ENCODE measurements around the gene TBL1XR1.

Gene TBL1XR1

DNA sequence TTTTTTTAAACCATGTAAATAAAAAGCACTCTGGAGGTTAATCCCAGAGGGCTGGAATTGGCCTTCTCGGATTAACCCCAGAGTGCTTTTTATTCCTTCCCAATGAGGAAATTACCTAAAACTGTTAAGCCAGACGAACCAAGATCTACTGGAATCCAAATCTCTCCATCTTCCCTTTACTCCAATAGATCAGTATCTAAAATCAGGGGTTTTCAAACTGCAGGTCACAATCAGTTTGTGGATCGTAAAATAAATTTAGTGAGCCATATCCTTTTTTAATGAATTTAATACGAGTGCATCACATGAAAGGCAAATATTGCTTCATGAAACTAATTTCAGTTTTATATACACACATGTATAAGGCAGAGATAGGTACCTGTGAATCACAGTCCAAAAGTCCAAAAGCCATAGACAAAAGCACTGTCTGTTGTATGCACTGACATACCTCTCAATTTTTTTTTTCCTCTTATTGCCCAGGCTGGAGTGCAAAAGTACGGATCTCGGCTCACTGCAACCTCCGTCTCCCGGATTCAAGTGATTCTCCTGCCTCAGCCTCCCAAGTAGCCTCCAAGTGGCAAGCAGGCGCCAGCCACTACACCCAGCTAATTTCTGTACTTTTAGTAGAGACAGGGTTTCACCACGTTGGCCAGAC is 61.3 kb downstream of the TBL1XR1 start:
- no peaks in the 10 kb centered on the region for H3K36me3 ChIP-seq (ENCODE audit: control insufficient read depth, insufficient read depth, low read length)
- no peaks in the 10 kb centered on the region for H3K27me3 ChIP-seq (ENCODE audit: control insufficient read depth, insufficient read depth, low read length)
- no peak overlapping the region for H3K9ac ChIP-seq (ENCODE audit: low read depth, low read length)
- no peaks in the 10 kb centered on the region for H3K9me3 ChIP-seq (ENCODE audit: control insufficient read depth, insufficient read depth, low read length)
- no peak overlapping the region for H3K4me3 ChIP-seq (ENCODE audit: low read depth, low read length)
- peaks cover 5% of the 10 kb centered on the region for H3K4me1 ChIP-seq (ENCODE audit: control insufficient read depth, insufficient read depth, low read length)

DNA sequence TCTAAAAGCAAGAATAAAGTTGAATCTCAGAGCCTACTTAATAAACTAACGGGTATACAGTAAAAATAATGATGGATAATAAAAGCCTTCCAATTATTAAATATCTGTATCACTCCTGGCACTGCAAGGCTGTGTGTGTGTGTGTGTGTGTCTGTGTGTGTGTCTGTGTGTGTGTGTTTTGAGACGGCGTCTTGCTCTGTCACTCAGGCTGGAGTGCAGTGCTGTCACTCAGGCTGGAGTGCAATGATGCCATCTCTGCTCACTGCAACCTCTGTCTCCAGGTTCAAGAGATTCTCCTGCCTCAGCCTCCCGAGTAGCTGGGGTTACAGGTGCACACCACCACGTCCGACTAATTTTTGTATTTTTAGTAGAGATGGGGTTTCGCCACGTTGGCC is 62.5 kb downstream of the TBL1XR1 start:
- Histone ChIP-seq H3K4me1 (ENCODE audit: control insufficient read depth, insufficient read depth, low read length) (peaks cover 8% of the 10 kb centered on the region), H3K27me3 (ENCODE audit: control insufficient read depth, insufficient read depth, low read length) (no peaks in the 10 kb centered on the region), H3K36me3 (ENCODE audit: control insufficient read depth, insufficient read depth, low read length) (no peaks in the 10 kb centered on the region), H3K9me3 (ENCODE audit: control insufficient read depth, insufficient read depth, low read length) (no peaks in the 10 kb centered on the region), H3K4me3 (ENCODE audit: low read depth, low read length) (no peak overlapping the region), H3K9ac (ENCODE audit: low read depth, low read length) (no peak overlapping the region)

DNA sequence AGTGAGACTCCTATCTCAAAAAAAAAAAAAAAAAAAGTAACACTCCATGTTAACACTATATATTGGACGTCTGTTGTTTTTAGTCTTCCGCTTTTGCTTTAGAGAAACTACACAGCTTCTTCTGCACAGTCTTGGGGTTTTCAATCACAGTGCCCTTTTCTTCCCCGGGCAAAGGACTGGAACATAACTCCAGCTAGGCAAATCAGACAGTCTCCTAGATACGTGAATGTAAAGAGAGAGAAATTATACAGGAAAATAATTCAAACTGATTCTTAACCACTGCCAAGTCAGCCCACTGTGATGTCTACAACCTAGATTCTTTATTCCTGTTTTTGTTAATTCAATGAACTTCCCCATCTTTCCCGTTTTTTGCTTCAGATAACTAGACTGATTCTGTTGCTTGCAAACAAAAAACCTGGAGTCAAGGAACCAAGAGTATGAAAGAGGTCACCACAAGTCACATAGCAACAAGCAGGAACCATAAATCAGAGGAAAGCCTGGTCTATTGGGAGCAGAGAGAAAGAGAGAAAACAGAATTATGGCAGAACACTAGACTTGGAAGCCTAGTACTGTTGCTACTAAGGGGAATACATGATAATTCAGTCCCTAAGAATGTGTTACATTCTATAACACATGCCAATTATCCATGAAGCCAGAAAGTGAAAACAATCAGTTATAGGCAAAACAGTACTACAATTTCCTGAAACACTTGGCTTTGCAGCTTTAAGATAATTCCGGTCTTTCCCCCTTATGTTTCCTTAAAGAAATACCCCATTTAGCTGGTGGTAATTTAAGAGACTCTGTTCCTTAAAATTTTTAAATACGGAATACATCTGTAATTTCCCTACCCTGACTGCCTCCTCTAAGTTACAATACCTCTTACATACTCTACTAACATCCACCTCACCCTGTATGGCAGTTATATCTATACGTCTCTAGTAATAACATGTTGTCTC is 63.1 kb downstream of the TBL1XR1 start:
- no peaks in the 10 kb centered on the region for H3K9me3 ChIP-seq (ENCODE audit: control insufficient read depth, insufficient read depth, low read length)

DNA sequence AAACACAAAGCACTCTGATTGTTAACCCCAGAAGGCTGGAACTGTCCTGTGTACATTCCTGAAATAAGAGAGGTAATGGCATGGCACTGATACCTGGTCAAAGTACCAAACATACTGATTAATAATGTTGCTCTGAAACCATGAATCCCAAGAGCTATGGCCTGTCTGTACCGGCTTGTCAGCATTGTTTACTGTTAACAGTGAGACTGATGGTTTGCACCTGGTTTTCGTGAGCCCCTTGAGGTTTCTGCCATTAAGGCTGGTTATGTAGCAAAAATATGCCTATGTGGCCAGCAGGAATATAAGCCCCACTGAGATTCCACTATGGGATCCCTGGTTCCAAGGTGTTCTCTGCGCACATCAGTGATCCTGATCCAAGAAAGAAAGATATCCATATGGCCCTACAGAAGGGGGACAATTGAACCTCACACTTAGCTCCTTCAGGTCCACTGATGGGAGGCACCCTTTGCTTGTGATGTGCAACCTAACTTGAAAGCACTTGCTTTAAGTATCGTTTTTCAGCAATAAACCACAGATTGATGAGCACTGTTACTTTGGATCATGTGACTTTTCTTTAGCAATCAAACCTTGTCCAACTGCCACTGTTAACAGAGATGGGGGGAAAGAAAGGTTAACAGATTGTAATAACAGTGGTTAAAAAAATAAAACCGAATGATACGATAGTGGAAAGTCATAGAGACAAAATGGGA is 65.2 kb downstream of the TBL1XR1 start:
- H3K27me3 ChIP-seq (ENCODE audit: control insufficient read depth, insufficient read depth, low read length) = no peaks in the 10 kb centered on the region
- no peak overlapping the region for H3K9ac ChIP-seq (ENCODE audit: low read depth, low read length)
- H3K36me3 ChIP-seq (ENCODE audit: control insufficient read depth, insufficient read depth, low read length) = no peaks in the 10 kb centered on the region
- no peak overlapping the region for H3K4me3 ChIP-seq (ENCODE audit: low read depth, low read length)
- H3K9me3 ChIP-seq (ENCODE audit: control insufficient read depth, insufficient read depth, low read length) = no peaks in the 10 kb centered on the region
- peaks cover 8% of the 10 kb centered on the region for H3K4me1 ChIP-seq (ENCODE audit: control insufficient read depth, insufficient read depth, low read length)

More for the DNA sequence above, 63.1 kb downstream of the TBL1XR1 start:
- H3K36me3 ChIP-seq (ENCODE audit: control insufficient read depth, insufficient read depth, low read length) = no peaks in the 10 kb centered on the region
- H3K4me3 ChIP-seq (ENCODE audit: low read depth, low read length) = no peak overlapping the region
- H3K27me3 ChIP-seq (ENCODE audit: control insufficient read depth, insufficient read depth, low read length) = no peaks in the 10 kb centered on the region
- H3K4me1 ChIP-seq (ENCODE audit: control insufficient read depth, insufficient read depth, low read length) = peaks cover 8% of the 10 kb centered on the region
- H3K9ac ChIP-seq (ENCODE audit: low read depth, low read length) = no peak overlapping the region

DNA sequence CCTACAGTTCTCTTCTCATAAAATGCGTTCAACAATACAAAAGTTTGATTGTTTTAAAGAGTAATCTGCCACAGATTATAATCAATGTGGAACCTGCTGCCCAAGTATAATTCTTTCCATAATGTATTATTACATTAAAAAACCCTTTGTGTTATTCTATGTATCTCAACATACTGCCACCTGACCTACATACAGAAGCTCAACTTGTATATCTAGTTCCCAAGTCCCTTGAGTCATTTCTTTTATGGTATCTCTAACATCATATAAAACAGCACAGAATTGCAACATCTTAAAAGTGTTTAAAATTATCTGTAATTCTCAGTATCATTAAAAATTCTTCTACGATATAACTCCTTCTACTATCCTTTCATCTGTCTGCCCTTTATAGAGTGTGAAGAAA is 70.3 kb downstream of the TBL1XR1 start:
- Histone ChIP-seq H3K9me3 (ENCODE audit: control insufficient read depth, insufficient read depth, low read length) (no peaks in the 10 kb centered on the region), H3K9ac (ENCODE audit: low read depth, low read length) (no peak overlapping the region), H3K4me3 (ENCODE audit: low read depth, low read length) (no peak overlapping the region), H3K27me3 (ENCODE audit: control insufficient read depth, insufficient read depth, low read length) (no peaks in the 10 kb centered on the region), H3K36me3 (ENCODE audit: control insufficient read depth, insufficient read depth, low read length) (no peaks in the 10 kb centered on the region), H3K4me1 (ENCODE audit: control insufficient read depth, insufficient read depth, low read length) (peaks cover 31% of the 10 kb centered on the region)

DNA sequence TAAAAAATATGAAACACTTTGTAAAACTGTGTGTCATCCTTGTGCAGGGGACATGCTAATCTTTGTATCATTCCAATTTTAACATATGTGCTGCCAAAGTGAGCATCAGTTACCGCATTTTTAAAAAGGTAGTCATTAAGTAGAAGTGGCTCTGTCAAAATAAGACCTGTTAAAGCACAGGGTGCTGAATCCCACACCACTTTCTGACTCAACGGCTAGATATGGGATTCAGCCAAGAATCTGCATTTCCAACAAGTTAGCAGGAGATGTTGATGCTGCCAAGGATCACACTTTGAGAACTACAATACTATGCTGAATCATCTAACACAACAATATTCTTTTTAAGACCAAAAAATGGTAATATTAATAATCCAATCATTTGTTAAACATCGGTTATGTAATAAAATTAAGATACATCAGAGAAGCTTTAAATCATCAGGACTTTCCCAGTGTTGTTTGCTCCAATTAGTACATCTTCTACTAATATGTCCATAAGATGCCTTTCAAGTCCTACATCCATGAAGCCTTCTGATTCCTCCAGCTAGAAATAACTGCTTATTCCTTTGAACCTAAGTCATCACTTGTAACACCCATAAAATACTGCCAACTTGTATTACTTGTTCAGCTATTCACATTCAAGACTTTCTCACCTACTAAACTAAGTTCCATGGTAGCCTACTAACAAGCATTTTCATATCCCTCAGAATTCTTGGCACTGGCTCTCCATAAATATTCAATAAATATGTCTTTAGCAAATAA is 71.1 kb downstream of the TBL1XR1 start:
- H3K9me3 ChIP-seq (ENCODE audit: control insufficient read depth, insufficient read depth, low read length) = no peaks in the 10 kb centered on the region
- no peak overlapping the region for H3K9ac ChIP-seq (ENCODE audit: low read depth, low read length)
- peaks cover 34% of the 10 kb centered on the region for H3K4me1 ChIP-seq (ENCODE audit: control insufficient read depth, insufficient read depth, low read length)
- H3K4me3 ChIP-seq (ENCODE audit: low read depth, low read length) = no peak overlapping the region
- no peaks in the 10 kb centered on the region for H3K27me3 ChIP-seq (ENCODE audit: control insufficient read depth, insufficient read depth, low read length)
- H3K36me3 ChIP-seq (ENCODE audit: control insufficient read depth, insufficient read depth, low read length) = no peaks in the 10 kb centered on the region

DNA sequence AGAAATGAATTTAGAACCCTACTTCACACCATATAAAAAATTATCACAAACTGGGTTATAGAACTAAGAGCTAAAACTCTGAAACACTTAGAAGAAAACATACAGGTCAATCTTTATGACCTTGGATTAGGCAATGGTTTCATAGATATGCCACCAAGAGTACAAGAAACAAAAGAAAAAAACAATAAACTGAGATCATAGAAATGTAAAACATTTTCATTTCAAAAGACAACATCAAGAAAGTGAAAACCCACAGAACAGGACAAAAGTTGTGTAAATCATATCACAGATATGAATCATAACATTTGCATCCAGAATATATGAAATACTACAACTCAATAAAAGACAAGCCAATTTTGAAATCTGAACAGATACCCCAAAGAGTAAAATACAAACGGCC is 72.4 kb downstream of the TBL1XR1 start:
- Histone ChIP-seq H3K36me3 (ENCODE audit: control insufficient read depth, insufficient read depth, low read length) (no peaks in the 10 kb centered on the region), H3K9me3 (ENCODE audit: control insufficient read depth, insufficient read depth, low read length) (no peaks in the 10 kb centered on the region), H3K4me1 (ENCODE audit: control insufficient read depth, insufficient read depth, low read length) (peaks cover 40% of the 10 kb centered on the region), H3K9ac (ENCODE audit: low read depth, low read length) (no peak overlapping the region), H3K4me3 (ENCODE audit: low read depth, low read length) (no peak overlapping the region), H3K27me3 (ENCODE audit: control insufficient read depth, insufficient read depth, low read length) (no peaks in the 10 kb centered on the region)

DNA sequence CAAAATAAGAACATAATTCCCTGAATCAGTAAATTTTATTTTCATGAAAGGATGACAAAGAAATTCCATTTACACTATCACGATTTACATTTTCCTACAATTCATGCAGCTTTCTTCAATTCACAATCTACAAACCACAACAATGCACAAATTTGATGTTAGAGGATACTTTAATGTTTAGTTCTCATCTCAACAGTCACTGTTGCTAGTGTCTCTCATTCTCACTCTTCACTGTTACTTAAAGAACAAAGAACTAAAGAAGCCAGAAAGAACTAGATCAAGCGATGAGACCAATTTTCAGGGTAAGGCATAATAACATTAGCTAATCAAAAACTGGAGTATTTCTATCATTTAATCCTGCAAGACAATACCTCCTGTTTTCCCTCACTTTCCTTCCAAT is 73.5 kb downstream of the TBL1XR1 start:
- Histone ChIP-seq H3K36me3 (ENCODE audit: control insufficient read depth, insufficient read depth, low read length) (no peaks in the 10 kb centered on the region), H3K4me3 (ENCODE audit: low read depth, low read length) (no peak overlapping the region), H3K27me3 (ENCODE audit: control insufficient read depth, insufficient read depth, low read length) (no peaks in the 10 kb centered on the region), H3K9me3 (ENCODE audit: control insufficient read depth, insufficient read depth, low read length) (no peaks in the 10 kb centered on the region), H3K9ac (ENCODE audit: low read depth, low read length) (no peak overlapping the region), H3K4me1 (ENCODE audit: control insufficient read depth, insufficient read depth, low read length) (peaks cover 41% of the 10 kb centered on the region)

DNA sequence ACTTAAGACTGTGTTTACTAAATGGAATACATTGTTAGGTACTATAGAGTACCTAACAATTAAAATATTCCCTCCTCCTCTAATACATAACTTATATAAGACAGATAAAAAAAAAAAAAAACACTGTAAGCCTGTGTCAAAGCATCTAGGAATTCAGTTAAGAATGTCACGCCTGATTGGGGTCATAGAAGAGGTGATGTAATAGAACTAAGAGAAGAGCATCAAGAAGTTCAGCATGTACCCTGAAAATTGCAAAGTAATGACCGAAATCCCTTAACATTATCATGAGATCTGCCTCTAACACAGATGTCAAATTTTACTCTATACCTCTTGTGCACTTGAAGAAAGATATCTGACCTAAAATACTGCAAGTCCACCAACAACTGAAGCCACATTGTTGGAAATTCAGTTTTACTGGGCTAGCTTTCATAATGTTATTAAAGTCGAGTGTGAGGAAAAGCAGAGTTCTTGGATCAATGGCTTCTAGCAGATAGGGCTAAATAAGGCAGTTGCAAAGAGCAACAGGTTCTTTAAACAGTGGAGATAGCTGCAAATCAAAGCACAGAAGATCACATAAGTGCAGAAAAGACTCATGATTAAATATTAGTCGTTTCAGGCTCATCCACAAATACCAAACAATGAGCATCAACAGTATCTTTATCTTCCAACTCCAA is 75.0 kb downstream of the TBL1XR1 start:
- Histone ChIP-seq H3K9me3 (ENCODE audit: control insufficient read depth, insufficient read depth, low read length) (no peaks in the 10 kb centered on the region), H3K27me3 (ENCODE audit: control insufficient read depth, insufficient read depth, low read length) (no peaks in the 10 kb centered on the region), H3K4me3 (ENCODE audit: low read depth, low read length) (no peak overlapping the region), H3K36me3 (ENCODE audit: control insufficient read depth, insufficient read depth, low read length) (no peaks in the 10 kb centered on the region), H3K4me1 (ENCODE audit: control insufficient read depth, insufficient read depth, low read length) (peaks cover 46% of the 10 kb centered on the region), H3K9ac (ENCODE audit: low read depth, low read length) (no peak overlapping the region)

DNA sequence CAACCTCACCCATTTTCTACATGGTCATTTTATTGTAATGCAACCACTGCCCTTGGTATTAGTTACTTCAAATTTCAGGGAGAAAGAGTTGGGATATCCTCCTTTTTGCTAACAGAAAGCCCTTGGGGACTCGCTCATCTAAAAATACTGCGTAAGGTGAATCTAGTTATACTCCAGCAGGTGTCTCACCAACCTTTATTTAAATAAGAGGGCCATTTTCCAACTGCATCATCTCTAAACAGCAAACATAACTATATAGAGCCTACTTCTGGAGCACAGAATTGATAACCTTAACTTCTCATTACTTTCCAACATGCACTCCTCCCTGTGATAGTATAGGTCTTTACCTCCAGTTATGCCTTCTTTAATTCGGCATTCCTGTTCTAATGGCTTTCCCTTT is 77.5 kb downstream of the TBL1XR1 start:
- Histone ChIP-seq H3K4me3 (ENCODE audit: low read depth, low read length) (no peak overlapping the region), H3K36me3 (ENCODE audit: control insufficient read depth, insufficient read depth, low read length) (no peaks in the 10 kb centered on the region), H3K4me1 (ENCODE audit: control insufficient read depth, insufficient read depth, low read length) (peaks cover 36% of the 10 kb centered on the region), H3K9me3 (ENCODE audit: control insufficient read depth, insufficient read depth, low read length) (no peaks in the 10 kb centered on the region), H3K9ac (ENCODE audit: low read depth, low read length) (no peak overlapping the region), H3K27me3 (ENCODE audit: control insufficient read depth, insufficient read depth, low read length) (no peaks in the 10 kb centered on the region)

DNA sequence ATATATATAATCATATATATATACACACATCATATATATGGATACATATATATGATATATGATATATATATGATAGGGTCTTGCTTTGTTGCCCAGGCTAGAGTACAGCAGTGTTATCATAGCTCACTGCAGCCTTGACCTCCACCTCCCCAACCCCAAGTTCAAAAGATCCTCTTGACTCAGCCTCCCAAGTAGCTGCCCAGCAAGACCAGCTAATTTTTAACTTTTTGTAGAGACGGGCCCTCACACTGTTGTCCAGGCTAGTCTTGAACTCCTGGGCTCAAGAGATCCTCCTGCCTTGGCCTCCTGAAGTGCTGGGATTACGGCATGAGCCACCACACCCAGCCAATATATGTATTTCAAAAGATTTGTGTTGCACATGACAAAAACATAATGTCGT is 83.0 kb downstream of the TBL1XR1 start:
- H3K9me3 ChIP-seq (ENCODE audit: control insufficient read depth, insufficient read depth, low read length) = no peaks in the 10 kb centered on the region
- H3K27me3 ChIP-seq (ENCODE audit: control insufficient read depth, insufficient read depth, low read length) = no peaks in the 10 kb centered on the region
- no peaks in the 10 kb centered on the region for H3K36me3 ChIP-seq (ENCODE audit: control insufficient read depth, insufficient read depth, low read length)
- no peak overlapping the region for H3K4me3 ChIP-seq (ENCODE audit: low read depth, low read length)
- H3K9ac ChIP-seq (ENCODE audit: low read depth, low read length) = no peak overlapping the region
- peaks cover 21% of the 10 kb centered on the region for H3K4me1 ChIP-seq (ENCODE audit: control insufficient read depth, insufficient read depth, low read length)

All from iPS-15b (cell line).